ACC112 (cell line): ENCODE data around the gene FAM228B.
A peak's percentile ranks its signal among the peaks of the same experiment; 100 is the strongest.
"Not testable (repeated sequence)": the region's sequence is repeated elsewhere in the genome, so short reads cannot be mapped to it uniquely, and the experiment has no call there.

Experiments
- H2AFZ ChIP-seq: fragments of 200-600 bp; sonication (generic); one replicate; pipeline ENCODE4 v1.6.0; 2017; ENCODE audit warnings: antibody characterized with exemption, low read length; ENCODE audit not compliant: unreplicated experiment
- H3K27ac ChIP-seq: fragments of 200-600 bp; sonication (generic); 2 replicates; pipeline ENCODE4 v1.5.1; 2014; ENCODE audit warnings: low read depth, mild to moderate bottlenecking, antibody characterized with exemption, low read length, moderate library complexity
- H3K27me3 ChIP-seq: fragments of 200-600 bp; sonication (generic); 2 replicates; pipeline ENCODE4 v1.6.1; 2014; ENCODE audit warnings: mild to moderate bottlenecking, antibody characterized with exemption, low read length, moderate library complexity, mixed read lengths; ENCODE audit not compliant: insufficient read depth
- H3K36me3 ChIP-seq: fragments of 200-600 bp; sonication (generic); 2 replicates; pipeline ENCODE4 v1.6.1; 2016; ENCODE audit warnings: mild to moderate bottlenecking, antibody characterized with exemption, low read length, moderate library complexity, mixed read lengths; ENCODE audit not compliant: insufficient read depth
- H3K4me1 ChIP-seq: fragments of 200-600 bp; sonication (generic); one replicate; pipeline ENCODE4 v1.6.1; 2016; ENCODE audit warnings: low read length, mixed read lengths; ENCODE audit not compliant: insufficient read depth, unreplicated experiment, control insufficient read depth
- H3K4me3 ChIP-seq: fragments of 200-600 bp; sonication (generic); 2 replicates; pipeline ENCODE4 v1.5.1; 2014; ENCODE audit warnings: mild to moderate bottlenecking, low read depth, low read length
- H3K79me2 ChIP-seq: fragments of 200-600 bp; sonication (generic); one replicate; pipeline ENCODE4 v1.6.0; 2016; ENCODE audit warnings: low read length; ENCODE audit not compliant: control insufficient read depth, unreplicated experiment, insufficient read depth

Gene FAM228B

DNA sequence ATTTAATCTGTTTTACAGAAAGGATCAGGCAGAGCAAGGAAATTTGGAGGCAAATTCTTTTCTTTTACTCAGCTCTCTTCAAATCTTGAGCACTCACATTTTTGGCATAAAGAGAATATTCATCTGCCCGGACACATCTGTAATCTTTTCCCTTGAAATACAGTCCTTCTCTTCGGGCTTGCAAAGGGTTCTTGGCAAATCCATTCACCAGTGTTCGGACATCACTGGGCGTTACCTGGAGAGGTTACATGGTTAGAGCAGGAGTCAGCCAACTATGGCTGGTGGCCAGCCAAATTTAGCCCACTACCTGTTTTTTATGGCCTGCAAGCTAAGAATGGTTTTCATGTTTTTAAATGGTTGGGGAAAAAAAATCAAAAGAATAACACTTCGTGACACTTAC lies 2.2 kb upstream of the FAM228B start:
- no peaks in the 10 kb centered on the region for H3K36me3 ChIP-seq
- H3K27ac ChIP-seq, result no peak overlapping the region
- H3K79me2 ChIP-seq, result peaks cover 6% of the 10 kb centered on the region
- no peaks in the 10 kb centered on the region for H3K27me3 ChIP-seq
- no peak overlapping the region for H3K4me3 ChIP-seq
- no peak overlapping the region for H2AFZ ChIP-seq
- H3K4me1 ChIP-seq, result peaks cover 9% of the 10 kb centered on the region

DNA sequence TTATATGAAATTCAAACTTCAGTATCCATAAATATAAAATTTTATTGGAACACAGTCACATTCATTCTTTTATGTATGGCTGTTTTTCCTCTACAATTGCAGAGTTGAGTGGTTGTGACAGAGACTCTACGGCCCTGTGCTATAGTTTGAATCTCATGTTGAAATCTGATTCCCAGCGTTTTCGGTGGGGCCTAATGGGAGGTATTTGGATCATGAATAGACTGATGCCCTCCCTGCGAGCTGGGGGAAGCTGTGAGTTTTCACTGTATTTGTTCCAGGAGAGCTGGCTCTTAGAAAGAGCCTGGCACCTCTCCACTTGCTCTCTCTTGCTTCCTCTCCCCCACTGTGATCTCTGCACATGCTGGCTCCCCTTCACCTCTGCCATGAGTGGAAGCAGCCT lies 1.8 kb upstream of the FAM228B start:
- Histone ChIP-seq H3K27me3 (no peaks in the 10 kb centered on the region), H3K27ac (no peak overlapping the region), H3K4me3 (no peak overlapping the region), H3K36me3 (no peaks in the 10 kb centered on the region), H3K79me2 (peaks cover 6% of the 10 kb centered on the region), H3K4me1 (peaks cover 9% of the 10 kb centered on the region), H2AFZ (no peak overlapping the region)

DNA sequence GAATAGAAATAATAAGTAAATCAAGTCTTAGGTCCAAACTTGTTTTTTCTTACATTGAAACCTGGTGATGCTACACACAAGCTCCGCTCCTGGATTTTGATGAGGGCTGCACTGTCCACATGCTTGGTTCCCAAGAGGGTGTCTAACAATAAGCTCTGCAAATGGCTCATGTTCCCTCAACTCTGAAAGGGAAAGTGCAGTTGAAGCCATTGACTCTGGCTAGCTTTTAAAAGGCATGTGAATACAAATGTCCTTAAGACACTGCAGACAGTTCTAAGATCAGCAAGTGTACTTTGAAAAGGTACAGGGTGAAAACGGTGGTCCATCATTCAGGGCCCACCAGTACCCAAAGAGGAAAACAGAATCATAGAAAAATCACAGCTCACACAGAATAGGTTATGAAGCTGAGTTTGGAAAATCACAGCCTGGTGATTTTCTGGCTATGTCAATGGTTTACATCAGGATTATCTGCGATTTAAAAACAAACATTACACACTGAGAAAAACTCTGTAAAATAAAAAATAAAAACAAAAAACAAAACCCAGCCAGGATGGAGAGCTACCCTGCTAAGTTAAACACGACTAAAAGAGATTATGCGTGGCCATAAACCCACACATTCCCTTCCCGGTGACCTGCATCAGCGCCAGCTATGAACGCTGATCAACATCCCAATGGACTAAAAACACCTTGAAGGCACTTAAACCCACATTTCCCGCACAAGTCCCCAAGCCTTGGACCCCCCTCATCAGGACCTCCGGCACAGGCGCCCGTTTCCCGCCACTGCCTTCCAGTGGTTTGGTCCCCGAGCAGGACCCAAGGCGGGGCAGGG lies 689 bp upstream of the FAM228B start:
- no peaks in the 10 kb centered on the region for H3K36me3 ChIP-seq
- H3K79me2 ChIP-seq, result peaks cover 6% of the 10 kb centered on the region
- peak overlapping the region; percentile 74 for H3K4me3 ChIP-seq
- H3K27me3 ChIP-seq, result no peaks in the 10 kb centered on the region
- peaks cover 9% of the 10 kb centered on the region for H3K4me1 ChIP-seq
- peak overlapping the region; percentile 10; the same call in 1 of the 2 replicates for H3K27ac ChIP-seq
- H2AFZ ChIP-seq, result peak overlapping the region; percentile 93

DNA sequence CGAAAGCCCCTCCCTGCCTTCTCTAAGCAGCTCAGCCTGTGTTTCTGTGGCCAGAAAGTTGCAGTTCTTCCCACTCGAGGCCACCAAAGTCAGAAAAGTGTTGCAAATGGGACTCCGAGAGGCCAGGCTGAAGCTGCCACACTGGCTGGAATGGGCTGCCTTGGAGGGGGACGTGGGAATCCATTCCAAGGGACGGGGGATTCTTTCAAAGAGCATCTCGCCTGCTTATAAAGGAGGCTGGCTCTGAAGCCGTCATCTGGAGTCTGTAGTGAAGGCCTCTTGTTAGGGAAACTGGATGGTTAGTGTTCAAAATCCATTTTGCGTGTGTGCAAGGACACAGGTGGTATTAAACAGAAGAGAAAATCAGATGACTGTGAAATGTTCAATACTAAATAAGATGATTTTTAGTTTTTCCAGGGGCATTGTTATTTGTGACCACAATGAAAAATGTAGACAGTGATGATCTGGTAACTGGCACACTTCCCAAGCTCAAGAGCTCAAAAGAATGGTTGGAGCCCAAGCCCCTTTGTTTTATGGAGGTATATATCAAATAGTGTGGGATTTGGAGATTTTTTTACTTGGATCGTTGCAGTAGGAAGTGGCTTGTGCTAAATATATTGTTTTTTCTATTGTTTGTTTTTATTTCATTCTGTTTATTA lies 782 bp downstream of the FAM228B start:
- Histone ChIP-seq H3K27me3 (no peaks in the 10 kb centered on the region), H3K79me2 (peaks cover 6% of the 10 kb centered on the region), H3K4me3 (peak overlapping the region; percentile 74), H2AFZ (peak overlapping the region; percentile 50), H3K27ac (peak overlapping the region; percentile 10), H3K36me3 (no peaks in the 10 kb centered on the region), H3K4me1 (peaks cover 9% of the 10 kb centered on the region)

DNA sequence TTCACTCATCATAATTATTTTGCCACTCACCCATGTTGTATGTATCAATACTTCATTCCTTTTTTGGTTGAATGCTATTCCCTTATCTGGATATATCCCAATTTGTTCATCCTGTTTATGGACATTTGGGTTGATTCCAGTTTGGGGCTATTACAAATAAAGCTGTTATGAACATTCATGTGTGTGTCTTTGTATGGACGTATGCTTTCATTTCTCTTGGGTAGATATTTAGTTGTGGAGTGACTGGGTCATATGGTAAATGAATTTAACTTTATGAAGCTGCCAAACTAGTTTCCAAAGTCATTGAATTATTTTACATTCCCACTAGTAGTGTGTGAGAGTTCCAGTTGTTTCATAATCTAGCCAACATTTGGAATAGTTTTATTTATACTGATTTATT lies 2.7 kb downstream of the FAM228B start:
- H3K27ac ChIP-seq, result no peak overlapping the region
- no peak overlapping the region for H3K4me3 ChIP-seq
- peaks cover 9% of the 10 kb centered on the region for H3K4me1 ChIP-seq
- no peaks in the 10 kb centered on the region for H3K36me3 ChIP-seq
- no peak overlapping the region for H2AFZ ChIP-seq
- no peaks in the 10 kb centered on the region for H3K27me3 ChIP-seq
- H3K79me2 ChIP-seq, result peaks cover 6% of the 10 kb centered on the region

DNA sequence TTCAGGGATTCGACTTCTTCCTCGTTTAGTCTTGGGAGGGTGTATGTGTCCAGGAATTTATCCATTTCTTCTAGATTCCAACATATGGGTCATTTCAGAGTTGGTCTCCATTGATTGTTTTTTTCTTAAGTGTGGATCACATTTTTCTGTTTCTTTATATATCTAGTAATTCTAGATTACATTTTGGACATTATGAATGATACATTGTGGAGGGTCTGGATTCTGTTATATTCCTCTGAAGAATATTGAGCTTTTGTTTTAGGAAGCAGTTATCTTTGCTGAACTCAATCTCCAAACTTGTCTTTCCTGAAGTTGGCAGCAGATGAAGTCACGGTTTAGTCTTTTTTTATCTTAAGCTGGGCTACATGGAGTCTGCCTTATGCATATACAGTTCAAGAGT lies 9.3 kb downstream of the FAM228B start:
- no peaks in the 10 kb centered on the region for H3K4me1 ChIP-seq
- H3K79me2 ChIP-seq, result no peaks in the 10 kb centered on the region

DNA sequence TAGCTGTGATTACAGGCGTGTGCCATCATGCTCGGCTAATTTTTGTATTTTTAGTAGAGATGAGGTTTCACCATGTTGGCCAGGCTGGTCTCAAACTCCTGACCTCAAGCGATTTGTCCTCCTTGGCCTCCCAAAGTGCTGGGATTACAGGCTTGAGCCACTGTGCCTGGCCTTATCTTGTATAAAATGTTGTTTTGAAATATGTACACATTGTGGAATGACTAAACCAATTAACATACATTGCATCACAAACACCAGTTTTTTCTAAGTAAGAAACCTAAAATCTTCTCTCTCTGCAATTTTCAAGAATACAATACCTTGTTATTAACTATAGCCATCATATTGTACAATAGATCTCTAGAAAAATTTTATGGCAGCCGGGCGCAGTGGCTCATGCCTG lies 17.0 kb downstream of the FAM228B start:
- not testable (repeated sequence) for H2AFZ ChIP-seq, H3K4me3 ChIP-seq, H3K27ac ChIP-seq, H3K27me3 ChIP-seq, H3K36me3 ChIP-seq, H3K4me1 ChIP-seq, H3K79me2 ChIP-seq

More for the DNA sequence above, 9.3 kb downstream of the FAM228B start:
- no peak overlapping the region for H2AFZ ChIP-seq
- no peak overlapping the region for H3K4me3 ChIP-seq
- no peaks in the 10 kb centered on the region for H3K27me3 ChIP-seq
- H3K36me3 ChIP-seq, result no peaks in the 10 kb centered on the region
- H3K27ac ChIP-seq, result no peak overlapping the region

DNA sequence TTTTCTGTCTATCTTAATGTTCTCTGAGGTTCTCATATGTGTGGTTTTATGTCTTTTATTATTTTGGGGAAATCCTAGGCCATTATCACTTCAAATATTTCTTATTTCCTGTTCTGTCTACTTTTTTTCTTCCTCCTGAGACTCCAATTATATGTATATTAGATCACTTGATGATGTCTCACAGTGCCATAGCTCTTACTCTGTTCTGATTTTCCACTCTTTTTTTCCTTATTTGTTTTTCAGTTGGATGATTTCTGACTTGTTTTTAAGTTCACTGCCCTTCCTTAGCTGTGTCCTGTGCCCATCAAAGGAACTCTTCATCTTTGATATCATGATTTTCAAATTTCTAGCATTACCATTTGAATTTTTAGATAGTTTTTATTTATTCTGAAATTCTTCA lies 24.1 kb downstream of the FAM228B start:
- Histone ChIP-seq H2AFZ (no peak overlapping the region), H3K79me2 (no peaks in the 10 kb centered on the region), H3K4me1 (no peaks in the 10 kb centered on the region), H3K27me3 (no peaks in the 10 kb centered on the region), H3K36me3 (peaks cover 6% of the 10 kb centered on the region; the same call in 1 of the 2 replicates), H3K27ac (no peak overlapping the region), H3K4me3 (no peak overlapping the region)

DNA sequence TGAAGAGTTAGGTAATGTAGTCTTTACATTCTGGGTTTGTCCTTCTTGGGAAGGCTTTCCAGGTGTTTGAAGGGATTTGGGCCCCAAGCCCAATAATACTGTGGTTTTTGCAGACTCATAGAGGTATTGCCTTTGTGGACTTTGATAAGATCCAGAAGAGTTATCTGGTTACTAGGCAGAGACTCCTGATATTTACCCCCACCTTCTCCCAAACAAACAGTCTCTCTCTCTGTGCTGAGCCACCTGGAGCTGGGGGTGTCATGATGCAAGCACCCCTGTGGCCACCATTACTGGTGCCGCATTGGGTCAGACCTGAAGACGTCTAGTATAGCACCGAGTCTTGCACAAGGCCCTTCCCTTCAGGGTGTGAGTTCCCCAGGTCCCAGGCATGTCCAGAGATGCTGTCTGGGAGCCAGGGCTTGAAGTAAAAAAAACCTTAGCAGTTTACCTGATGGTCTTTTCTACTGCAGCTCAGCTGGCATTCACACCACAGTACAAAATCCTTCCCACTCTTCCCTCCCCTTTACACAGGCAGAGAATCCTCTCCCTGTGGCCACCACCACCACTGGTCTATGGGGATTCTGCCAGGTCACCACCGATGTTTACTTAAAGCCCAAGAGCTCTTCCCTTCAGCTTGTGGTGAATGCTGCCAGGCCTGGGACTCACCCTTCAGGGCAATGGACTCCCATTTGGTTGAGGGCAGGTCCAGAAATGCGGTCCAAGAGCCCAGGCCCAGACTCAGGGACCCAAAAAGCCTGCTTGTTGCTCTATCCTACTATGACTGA lies 29.3 kb downstream of the FAM228B start:
- H3K27ac ChIP-seq, result no peak overlapping the region
- no peaks in the 10 kb centered on the region for H3K79me2 ChIP-seq
- peaks cover 6% of the 10 kb centered on the region; the same call in 1 of the 2 replicates for H3K36me3 ChIP-seq
- H3K4me3 ChIP-seq, result no peak overlapping the region
- no peak overlapping the region for H2AFZ ChIP-seq
- H3K27me3 ChIP-seq, result no peaks in the 10 kb centered on the region
- H3K4me1 ChIP-seq, result no peaks in the 10 kb centered on the region

DNA sequence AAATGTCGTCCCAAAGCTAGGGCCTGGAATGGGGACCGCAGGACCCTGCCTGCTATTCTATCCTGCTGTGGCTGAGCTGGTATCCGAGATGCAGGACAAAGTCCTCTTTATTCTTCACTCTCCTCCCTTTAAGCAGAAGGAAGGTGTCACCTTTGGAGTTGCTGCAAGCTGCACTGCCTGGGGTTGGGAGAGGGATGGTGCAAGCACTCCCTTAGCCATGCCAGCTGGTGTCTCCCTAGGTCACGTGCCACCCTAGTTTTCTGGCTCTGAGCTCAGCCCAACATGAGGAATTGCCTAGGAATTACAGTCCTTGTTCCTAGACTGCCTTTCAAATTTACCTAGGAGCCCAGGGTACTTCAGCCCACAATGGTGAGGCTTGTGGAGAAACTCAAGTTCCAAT lies 30.2 kb downstream of the FAM228B start:
- H3K4me3 ChIP-seq, result no peak overlapping the region
- H3K79me2 ChIP-seq, result no peaks in the 10 kb centered on the region
- H3K36me3 ChIP-seq, result no peaks in the 10 kb centered on the region
- no peak overlapping the region for H2AFZ ChIP-seq
- no peaks in the 10 kb centered on the region for H3K4me1 ChIP-seq
- no peak overlapping the region for H3K27ac ChIP-seq
- H3K27me3 ChIP-seq, result no peaks in the 10 kb centered on the region
